LNCaP clone FGC (cell line): ENCODE results near the gene AQP12A.

ENCODE experiments used
- DNase-seq: peaks from one replicate; pipeline ENCODE4 v3.0.0-alpha.2; 2011; ENCODE audit warnings: low read depth
- H3K4me3 ChIP-seq: 2 replicates; pipeline ENCODE4 v1.5.1; 2011; ENCODE audit warnings: mild to moderate bottlenecking, low read depth, low read length, control low read depth
- TF ChIP-seq, protein P1 (sequence below): IDR thresholded peaks from 2 replicates; pipeline ENCODE4 v1.5.1; 2012; ENCODE audit warnings: mild to moderate bottlenecking; ENCODE audit not compliant: control insufficient read depth, insufficient read depth; ENCODE audit errors: extremely low read depth

Gene AQP12A

DNA sequence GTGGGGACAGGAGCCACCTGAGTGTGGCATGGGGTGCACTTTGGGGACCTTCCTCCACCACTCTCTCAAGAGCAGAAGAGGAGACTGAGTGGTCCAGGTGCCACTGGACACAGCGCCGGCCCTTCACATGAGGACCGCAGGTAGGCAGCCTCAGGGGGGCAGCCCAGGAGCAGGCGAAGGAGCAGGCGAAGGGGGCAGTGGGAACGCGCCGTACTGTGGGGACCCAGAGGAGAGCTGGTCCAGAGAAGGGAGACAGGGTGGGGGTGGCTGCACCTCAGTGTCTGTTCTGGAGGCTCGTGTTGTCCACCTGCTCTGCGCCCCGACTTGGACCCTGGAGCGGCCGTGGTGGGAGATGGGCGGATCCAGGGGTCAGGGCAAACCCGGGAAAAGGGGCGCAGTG lies 55.0 kb downstream of the AQP12A start:
- TF ChIP-seq, protein P1, sequence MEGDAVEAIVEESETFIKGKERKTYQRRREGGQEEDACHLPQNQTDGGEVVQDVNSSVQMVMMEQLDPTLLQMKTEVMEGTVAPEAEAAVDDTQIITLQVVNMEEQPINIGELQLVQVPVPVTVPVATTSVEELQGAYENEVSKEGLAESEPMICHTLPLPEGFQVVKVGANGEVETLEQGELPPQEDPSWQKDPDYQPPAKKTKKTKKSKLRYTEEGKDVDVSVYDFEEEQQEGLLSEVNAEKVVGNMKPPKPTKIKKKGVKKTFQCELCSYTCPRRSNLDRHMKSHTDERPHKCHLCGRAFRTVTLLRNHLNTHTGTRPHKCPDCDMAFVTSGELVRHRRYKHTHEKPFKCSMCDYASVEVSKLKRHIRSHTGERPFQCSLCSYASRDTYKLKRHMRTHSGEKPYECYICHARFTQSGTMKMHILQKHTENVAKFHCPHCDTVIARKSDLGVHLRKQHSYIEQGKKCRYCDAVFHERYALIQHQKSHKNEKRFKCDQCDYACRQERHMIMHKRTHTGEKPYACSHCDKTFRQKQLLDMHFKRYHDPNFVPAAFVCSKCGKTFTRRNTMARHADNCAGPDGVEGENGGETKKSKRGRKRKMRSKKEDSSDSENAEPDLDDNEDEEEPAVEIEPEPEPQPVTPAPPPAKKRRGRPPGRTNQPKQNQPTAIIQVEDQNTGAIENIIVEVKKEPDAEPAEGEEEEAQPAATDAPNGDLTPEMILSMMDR = no peak
- no peak for DNase-seq
- no peak overlapping the region for H3K4me3 ChIP-seq

DNA sequence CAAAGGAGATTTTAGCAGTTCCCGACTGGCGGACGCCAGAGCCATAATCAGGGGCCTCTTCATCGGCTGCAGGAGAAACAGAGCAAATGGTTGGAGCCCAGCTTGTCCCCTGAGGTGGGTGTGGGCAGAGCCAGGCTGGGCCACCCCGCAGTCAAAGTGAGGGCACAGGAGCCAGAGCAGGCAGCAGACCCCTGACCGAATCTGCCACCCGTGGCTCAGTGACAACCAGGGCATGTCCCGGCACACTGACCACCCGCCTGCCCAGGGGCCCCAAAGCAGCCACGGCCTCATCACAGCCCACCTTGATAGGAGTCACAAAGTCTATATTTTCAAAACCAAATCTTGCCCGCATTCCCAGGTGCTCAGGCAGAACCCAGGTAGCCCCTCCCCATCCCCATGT lies 55.6 kb downstream of the AQP12A start:
- no peak overlapping the region for H3K4me3 ChIP-seq
- no peak for DNase-seq
- TF ChIP-seq, protein P1 = no peak
